Tibial nerve (tissue), 4 donors: Measurements from ENCODE around the gene CIPC. TPM values are rescaled to one million over a fixed set of nuclear protein-coding genes. Genes with fewer than 3 reads are reported as not detected.
A peak's percentile ranks its signal among the peaks of the same experiment; 100 is the strongest.

Source experiments
- DNase-seq, 2 donors: peaks; one replicate each; pipeline ENCODE4 v3.0.0-alpha.2; 2019; ENCODE audit warnings: low spot score in 2 of 2
- H3K27ac ChIP-seq, 4 donors: fragments of 200-600 bp; sonication (generic) in 3 of 4; one replicate each; pipeline ENCODE4 v1.5.1; 2017 to 2019; ENCODE audit warnings: mild to moderate bottlenecking in 1 of 4
- H3K27me3 ChIP-seq, 2 donors: fragments of 200-600 bp; sonication (generic) in 1 of 2; one replicate each; pipeline versions ENCODE4 v1.5.1 to v1.6.0; 2017 to 2019
- H3K36me3 ChIP-seq, 3 donors: fragments of 200-600 bp; sonication (generic); one replicate each; pipeline ENCODE4 v1.5.1; 2018 to 2019
- H3K4me1 ChIP-seq, 4 donors: fragments of 200-600 bp; sonication (generic) in 3 of 4; one replicate each; pipeline ENCODE4 v1.5.1; 2017 to 2019
- H3K4me3 ChIP-seq, 4 donors: fragments of 200-600 bp; sonication (generic) in 3 of 4; one replicate each; pipeline ENCODE4 v1.5.1; 2017 to 2019; ENCODE audit warnings: mild to moderate bottlenecking in 1 of 4, moderate library complexity in 1 of 4
- H3K9me3 ChIP-seq, 4 donors: fragments of 200-600 bp; sonication (generic) in 3 of 4; one replicate each; pipeline ENCODE4 v1.5.1; 2017 to 2019
- EP300 ChIP-seq, 2 donors: sonication (generic); formaldehyde crosslinking; IDR thresholded peaks; one replicate each; pipeline ENCODE4 v1.6.1; 2017; ENCODE audit warnings: antibody characterized with exemption in 2 of 2, mild to moderate bottlenecking in 1 of 2
- POLR2A ChIP-seq, 2 donors: fragments of 450-650 bp; IDR thresholded peaks; one replicate each; pipeline ENCODE4 v1.6.1; 2017; ENCODE audit warnings: antibody characterized with exemption in 2 of 2, mild to moderate bottlenecking in 2 of 2, moderate library complexity in 2 of 2
- WGBS, 2 donors: methylation state at CpG; one replicate each; pipeline ENCODE4 v1.1.5; 2018; 5-methylcytosine and 5-hydroxymethylcytosine counted together
- total RNA-seq, 4 donors: library from RNA; depleted of rRNA; stranded (reverse); fragments of >200 nt; gene quantifications; one replicate each; pipeline ENCODE4 v1.1.0, GENCODE V29; 2016
- TF ChIP-seq, protein P1 (sequence below), 5 experiments: fragments of 200-600 bp in 3 of 5; fragments of 450-650 bp in 2 of 5; sonication (generic) in 3 of 5; IDR thresholded peaks; one replicate each; pipeline ENCODE4 v1.5.1; 2016 to 2019; ENCODE audit warnings: antibody characterized with exemption in 5 of 5, mild to moderate bottlenecking in 3 of 5, moderate library complexity in 2 of 5

CIPC gene
- total RNA-seq, 4 donors from 2014 or later: 38.1 to 76.7 (median 41.5) TPM

GRCh38 chr14:77123381-77124325 lies 25.6 kb downstream of the CIPC start:
- H3K36me3 ChIP-seq: peaks cover 0 to 14% (median 0%) of the 10 kb centered on the region in 3 donors
- H3K9me3 ChIP-seq: no peaks in the 10 kb centered on the region
- DNase-seq: peak in 1 of 2 donors; percentile 37
- H3K27ac ChIP-seq: peak overlapping the region; percentile 37 to 75 (median 68)
- peaks cover 0 to 12% of the 10 kb centered on the region in 2 donors for H3K27me3 ChIP-seq
- no peak overlapping the region for H3K4me3 ChIP-seq
- TF ChIP-seq, protein P1, sequence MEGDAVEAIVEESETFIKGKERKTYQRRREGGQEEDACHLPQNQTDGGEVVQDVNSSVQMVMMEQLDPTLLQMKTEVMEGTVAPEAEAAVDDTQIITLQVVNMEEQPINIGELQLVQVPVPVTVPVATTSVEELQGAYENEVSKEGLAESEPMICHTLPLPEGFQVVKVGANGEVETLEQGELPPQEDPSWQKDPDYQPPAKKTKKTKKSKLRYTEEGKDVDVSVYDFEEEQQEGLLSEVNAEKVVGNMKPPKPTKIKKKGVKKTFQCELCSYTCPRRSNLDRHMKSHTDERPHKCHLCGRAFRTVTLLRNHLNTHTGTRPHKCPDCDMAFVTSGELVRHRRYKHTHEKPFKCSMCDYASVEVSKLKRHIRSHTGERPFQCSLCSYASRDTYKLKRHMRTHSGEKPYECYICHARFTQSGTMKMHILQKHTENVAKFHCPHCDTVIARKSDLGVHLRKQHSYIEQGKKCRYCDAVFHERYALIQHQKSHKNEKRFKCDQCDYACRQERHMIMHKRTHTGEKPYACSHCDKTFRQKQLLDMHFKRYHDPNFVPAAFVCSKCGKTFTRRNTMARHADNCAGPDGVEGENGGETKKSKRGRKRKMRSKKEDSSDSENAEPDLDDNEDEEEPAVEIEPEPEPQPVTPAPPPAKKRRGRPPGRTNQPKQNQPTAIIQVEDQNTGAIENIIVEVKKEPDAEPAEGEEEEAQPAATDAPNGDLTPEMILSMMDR (IDR thresholded peaks at IDR 0.05): no peak
- TF ChIP-seq EP300 (IDR thresholded peaks at IDR 0.05): peak in 1 of 2 donors; percentile 11
- WGBS, 2 donors: 75 to 79% methylated on average over 9 of the region's 9 CpGs
- peaks cover 0 to 55% (median 39%) of the 10 kb centered on the region in 4 donors for H3K4me1 ChIP-seq

GRCh38 chr14:77124345-77125280 lies 26.6 kb downstream of the CIPC start:
- H3K4me3 ChIP-seq: peak overlapping the region; percentile 26 to 66 (median 40)
- H3K9me3 ChIP-seq: no peaks in the 10 kb centered on the region
- peaks cover 0 to 55% (median 39%) of the 10 kb centered on the region in 4 donors for H3K4me1 ChIP-seq
- peak overlapping the region; percentile 2 to 75 (median 68) for H3K27ac ChIP-seq
- WGBS, 2 donors: 9 to 24% methylated on average over 20 to 44 of the region's 73 CpGs
- peaks cover 0 to 5% (median 0%) of the 10 kb centered on the region in 3 donors for H3K36me3 ChIP-seq
- DNase-seq: peak; percentile 18 to 38
- TF ChIP-seq POLR2A (IDR thresholded peaks at IDR 0.05): no peak
- TF ChIP-seq, protein P1 (IDR thresholded peaks at IDR 0.05): peak; percentile 52 to 96 (median 92)
- TF ChIP-seq EP300 (IDR thresholded peaks at IDR 0.05): peak in 1 of 2 donors; percentile 28
- peaks cover 0 to 12% of the 10 kb centered on the region in 2 donors for H3K27me3 ChIP-seq

DNA sequence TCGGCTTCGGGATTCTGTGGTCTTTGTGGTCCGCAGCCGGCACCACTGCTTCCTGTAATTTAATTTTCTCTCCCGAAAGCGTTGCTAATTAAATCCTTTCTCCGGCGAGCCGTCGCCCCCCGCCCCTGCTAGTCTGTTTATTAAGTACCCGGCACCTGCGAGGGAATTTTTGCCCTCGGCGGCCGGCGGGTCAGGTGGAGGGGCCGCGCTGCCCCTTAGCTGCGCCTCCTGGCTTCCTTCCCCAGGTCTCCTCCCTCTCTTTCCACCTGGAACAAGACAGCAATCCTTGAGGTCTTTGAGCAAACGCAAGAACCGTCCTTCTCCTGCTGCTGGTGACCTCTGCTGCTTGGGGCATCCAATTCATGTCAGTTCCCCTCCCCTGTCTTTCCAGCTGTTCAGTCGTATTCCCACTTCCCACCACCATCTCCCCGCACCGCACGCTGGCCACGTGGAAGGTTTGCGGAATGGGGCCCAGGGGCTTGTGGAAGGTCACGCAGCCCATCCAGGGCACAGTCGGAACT lies 27.3 kb downstream of the CIPC start:
- Histone ChIP-seq H3K36me3 (no peaks in the 10 kb centered on the region), H3K4me3 (peak overlapping the region; percentile 17 to 66 (median 40)), H3K27me3 (peaks cover 0 to 12% of the 10 kb centered on the region in 2 donors), H3K4me1 (peaks cover 0 to 52% (median 37%) of the 10 kb centered on the region in 4 donors), H3K9me3 (no peaks in the 10 kb centered on the region), H3K27ac (peak overlapping the region in 1 of 4 donors; percentile 67)
- WGBS, 2 donors: 18% methylated on average over 28 to 30 of the region's 30 CpGs
- TF ChIP-seq POLR2A (IDR thresholded peaks at IDR 0.05): no peak
- TF ChIP-seq, protein P1 (IDR thresholded peaks at IDR 0.05): no peak
- TF ChIP-seq EP300 (IDR thresholded peaks at IDR 0.05): no peak
- DNase-seq: no peak

DNA sequence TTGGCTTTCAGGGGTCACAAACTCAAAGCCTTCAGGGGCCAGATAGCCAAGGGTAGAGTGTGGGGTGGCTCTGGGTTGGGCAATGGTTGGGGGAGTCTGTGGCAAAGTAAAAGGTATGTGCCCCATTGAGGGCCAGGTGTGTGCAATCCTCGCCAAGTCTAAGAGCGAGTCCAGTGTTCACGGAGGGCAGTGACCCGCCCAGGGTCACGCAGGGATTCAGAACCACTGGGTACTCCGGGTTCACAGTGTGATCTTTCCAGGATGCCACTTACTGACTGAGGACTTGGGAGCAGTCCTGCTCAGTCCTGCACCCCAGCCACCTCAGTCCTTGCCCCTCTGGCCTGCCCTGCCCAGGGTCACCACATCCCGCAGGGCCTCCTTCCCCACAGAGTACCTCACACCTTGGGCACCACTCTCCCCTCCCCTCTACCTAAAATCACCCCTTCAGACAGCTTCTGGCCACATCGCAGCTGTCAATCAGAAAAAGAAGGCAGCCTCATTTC lies 27.8 kb downstream of the CIPC start:
- DNase-seq: no peak
- no peak overlapping the region for H3K27ac ChIP-seq
- 88 to 97% methylated on average over 8 of the region's 8 CpGs for WGBS, 2 donors
- H3K36me3 ChIP-seq: no peaks in the 10 kb centered on the region
- peaks cover 0 to 12% of the 10 kb centered on the region in 2 donors for H3K27me3 ChIP-seq
- H3K9me3 ChIP-seq: no peaks in the 10 kb centered on the region
- TF ChIP-seq POLR2A (IDR thresholded peaks at IDR 0.05) (no peak), EP300 (IDR thresholded peaks at IDR 0.05) (no peak)
- TF ChIP-seq, protein P1 (IDR thresholded peaks at IDR 0.05): no peak
- H3K4me3 ChIP-seq: no peak overlapping the region
- peaks cover 0 to 46% (median 36%) of the 10 kb centered on the region in 4 donors for H3K4me1 ChIP-seq
